SH-SY5Y (cell line): Measurements from ENCODE around the gene NEGR1.

ENCODE experiments used
- GATA2 ChIP-seq: IDR thresholded peaks from 2 replicates; pipeline ENCODE4 v1.6.1; 2011; ENCODE audit warnings: mild to moderate bottlenecking, low read depth, low read length
- GATA3 ChIP-seq: IDR thresholded peaks from 2 replicates; pipeline ENCODE4 v1.6.1; 2011; ENCODE audit warnings: low read depth, mild to moderate bottlenecking, low read length, moderate library complexity

The NEGR1 gene

DNA sequence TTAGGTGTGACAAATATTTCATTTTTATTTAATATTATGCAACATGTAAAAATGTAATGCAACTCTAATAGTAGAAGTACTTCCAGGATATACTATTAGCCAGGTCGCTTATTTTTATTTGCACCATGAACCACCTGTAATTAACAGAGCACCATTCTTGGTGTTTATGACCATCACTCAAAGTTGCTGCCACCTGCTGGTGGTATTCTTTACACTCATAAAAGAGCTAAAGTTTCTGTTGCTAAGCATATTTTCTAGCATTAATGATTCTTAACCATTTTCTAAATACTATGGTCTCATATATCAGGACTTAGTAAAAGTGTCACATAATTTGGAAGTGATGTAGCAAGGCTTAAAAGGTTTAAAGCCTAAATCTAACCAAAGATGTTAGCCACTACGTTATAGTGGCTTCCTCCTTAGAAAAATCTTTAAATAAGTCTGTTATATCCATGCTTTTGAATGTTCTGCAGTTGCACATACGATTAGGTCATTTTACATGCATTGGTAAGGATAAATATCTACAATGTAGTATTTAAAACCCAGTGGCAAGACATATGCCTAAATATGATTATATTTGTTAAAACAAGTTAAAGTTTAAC is 244.5 kb downstream of the NEGR1 start:
- TF ChIP-seq GATA2: no peak
- TF ChIP-seq GATA3: no peak

DNA sequence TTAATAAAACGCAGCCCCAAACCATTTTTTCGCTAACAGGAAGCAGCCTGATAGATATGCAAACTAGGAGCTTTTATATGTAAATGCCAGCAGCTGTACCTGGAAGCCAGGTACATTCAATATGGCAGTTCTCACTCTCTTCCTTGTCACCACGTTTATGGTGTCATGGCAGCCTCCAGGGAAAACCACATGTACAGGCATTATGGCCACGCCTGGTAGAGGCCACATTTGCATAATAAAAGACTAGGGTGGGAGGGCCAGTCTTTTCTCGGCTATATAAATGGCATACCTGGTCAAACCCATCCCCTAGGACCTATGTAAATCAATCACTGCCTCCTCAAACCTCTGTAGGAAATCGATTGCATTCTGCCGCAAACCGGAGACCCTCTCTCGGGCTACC is 247.5 kb downstream of the NEGR1 start:
- TF ChIP-seq GATA2 (no peak), GATA3 (no peak)

DNA sequence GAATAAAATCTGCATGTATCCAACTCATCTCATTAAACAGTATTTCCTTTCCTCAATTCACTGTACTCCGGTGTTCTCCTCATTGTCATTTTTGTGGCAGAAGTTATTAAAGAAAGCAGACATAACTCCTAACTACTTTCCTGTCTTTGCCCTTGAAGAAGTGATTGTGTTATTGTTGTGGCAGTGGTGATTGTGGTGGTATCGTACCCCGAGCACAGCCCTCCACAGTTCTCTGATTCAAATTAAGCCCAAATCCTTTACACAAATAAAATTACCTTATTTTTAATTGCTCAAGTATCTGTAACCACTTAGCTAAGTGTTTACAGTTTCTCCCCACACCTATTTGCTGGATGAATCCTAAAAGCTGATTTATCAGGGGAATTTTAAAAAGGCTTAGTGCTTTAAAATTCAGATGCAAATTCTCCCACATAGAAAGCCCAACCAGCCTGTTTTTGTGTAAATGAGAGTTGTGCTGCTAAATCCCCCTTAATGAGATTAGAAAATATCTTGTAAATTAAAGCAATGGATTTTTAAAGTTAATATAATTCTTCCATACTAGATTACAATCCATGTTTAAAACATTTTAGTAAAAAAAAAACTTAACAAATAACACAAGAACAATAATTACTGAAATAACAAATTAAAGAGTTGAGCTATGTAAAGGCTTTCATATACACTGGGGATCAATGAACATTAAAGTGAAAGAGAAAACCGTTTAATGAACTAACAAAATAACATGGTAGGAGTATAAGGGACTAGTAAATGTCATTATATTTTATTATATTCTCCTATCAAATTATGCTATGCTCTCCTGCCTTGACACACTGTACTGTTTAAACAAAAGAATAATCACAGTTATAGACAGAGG is 259.0 kb downstream of the NEGR1 start:
- TF ChIP-seq GATA3: no peak
- no peak for TF ChIP-seq GATA2

DNA sequence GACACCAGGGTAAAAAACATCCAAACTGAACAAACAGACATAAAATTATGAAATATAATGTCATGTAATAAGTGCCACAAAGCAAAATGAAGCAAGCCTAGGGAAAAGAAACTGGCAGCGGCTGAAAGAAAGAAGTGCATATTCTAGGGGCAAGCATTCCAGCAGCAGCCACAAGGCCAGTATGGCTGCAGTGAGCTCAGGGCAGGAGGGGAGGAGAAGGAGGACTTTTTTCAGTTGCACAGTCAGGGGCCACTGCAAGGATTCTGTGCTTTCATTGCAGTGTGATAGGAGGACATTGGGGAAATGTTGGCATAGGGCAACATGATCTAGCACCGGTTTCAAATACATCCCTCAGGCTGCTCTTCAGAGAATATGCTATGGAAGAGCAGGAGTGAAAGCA is 263.8 kb downstream of the NEGR1 start:
- TF ChIP-seq GATA3 (no peak), GATA2 (no peak)

DNA sequence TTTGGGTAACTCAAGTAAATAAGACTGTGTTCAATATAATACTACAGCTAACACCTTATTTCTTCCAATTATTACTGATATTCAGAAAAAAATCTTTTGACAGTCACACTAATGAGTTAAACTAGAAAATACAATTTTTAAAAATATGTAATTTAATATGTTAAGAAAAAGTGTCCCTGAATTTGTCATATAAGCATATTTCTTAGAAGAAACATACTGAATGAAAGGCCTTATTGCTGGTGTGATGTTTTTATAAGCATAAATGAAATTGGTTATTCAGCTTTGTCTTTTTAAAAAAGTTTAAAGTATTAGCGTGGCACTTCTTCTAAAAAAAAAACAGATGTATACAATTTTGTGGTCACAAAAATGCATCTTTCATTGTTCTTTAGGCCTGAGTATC is 267.3 kb downstream of the NEGR1 start:
- TF ChIP-seq GATA3 (no peak), GATA2 (no peak)

DNA sequence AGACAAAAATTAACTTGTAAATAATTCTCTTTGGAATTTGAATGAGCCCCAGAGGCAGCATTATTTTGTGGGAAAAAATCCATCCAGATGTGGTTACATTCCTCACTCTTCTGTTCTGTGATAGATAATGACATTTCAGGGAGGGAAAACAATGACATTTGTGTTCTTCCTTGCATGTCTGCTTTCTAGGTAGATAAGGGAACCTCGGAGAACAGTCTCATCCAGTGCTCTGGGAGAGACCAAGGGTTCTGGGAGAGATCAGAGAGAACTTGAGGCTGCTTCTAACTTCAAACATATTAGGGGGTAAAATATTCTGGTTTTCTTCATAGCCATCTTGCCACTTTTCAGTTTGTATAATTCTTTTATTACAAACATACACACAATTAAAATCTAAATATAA is 269.2 kb downstream of the NEGR1 start:
- TF ChIP-seq GATA2 (no peak), GATA3 (no peak)

DNA sequence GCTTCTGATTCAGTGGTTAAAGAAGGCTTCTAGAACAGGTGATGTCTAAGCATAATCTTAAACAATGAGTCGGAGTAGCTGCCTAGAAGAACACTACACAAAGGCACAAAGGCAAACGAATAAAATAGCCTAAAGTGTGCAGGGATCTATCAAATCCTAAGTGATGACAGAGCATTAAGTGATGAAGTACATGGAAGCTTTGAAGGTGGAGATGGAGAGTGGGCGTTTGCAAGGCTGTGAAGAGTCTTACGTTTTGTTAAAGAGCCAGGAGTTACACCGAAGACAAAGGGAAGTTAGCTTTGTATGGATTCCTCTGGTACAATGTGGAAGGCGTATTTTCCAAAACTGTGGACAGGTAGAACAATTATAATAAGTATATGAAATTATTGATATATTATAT is 270.6 kb downstream of the NEGR1 start:
- no peak for TF ChIP-seq GATA2
- TF ChIP-seq GATA3: no peak

DNA sequence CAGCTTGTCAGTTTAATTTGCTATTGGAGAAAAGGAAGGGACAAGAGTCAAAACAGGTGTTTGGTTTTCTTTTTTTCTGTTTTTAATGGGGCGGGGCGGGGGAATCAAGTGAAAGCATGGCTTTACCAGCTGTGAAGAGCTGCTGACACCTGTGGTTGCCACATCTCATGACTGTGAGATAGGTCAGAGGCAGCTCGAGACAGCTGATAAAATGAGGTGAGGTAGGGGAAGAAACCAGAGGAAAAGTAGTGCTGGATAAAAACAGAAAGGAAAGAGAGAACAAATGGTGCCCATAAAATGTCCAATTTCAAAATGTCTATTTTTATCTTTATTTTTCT is 272.3 kb downstream of the NEGR1 start:
- no peak for TF ChIP-seq GATA3
- TF ChIP-seq GATA2: no peak

DNA sequence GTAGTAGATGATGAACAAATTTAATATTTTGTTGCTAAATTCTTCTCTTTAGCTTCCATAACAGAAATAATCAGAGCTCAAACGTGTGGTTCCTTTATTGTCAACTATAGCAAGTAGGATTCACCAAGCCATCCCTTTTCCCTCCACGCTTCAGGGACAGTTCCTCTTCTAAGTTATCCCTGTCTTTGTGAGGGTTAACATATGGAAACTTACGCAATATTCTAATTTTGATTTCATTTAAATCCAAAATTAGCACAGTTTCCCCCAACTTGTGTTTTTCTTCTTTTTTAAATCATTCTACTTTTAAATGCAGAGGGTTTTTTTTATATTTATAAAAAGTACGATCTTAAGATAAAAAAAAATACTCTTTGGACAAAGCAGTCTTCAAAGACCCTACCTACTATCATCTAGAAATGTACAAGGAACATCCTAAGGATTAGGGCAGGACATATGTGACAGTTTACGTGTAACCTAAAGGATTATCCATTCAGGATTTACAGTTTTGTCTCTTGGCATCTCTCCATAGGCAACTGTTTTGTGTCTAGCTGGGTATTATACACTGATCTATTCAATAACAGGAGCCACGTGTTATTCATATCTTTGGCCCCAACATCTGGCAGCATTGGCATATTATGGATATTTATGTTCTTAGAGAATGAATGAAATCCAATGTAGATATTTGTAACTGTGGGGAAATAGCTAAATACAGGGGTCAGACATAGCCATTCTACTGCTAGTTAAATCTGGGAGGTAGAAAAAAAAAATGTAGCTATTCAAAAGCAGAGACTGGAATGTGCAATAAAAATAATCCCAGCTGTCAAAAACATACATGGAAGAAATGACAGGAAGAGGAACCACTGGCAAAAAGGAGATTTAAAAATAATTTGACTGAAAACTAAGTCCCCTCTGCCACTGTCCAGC is 272.9 kb downstream of the NEGR1 start:
- TF ChIP-seq GATA3: no peak
- no peak for TF ChIP-seq GATA2

DNA sequence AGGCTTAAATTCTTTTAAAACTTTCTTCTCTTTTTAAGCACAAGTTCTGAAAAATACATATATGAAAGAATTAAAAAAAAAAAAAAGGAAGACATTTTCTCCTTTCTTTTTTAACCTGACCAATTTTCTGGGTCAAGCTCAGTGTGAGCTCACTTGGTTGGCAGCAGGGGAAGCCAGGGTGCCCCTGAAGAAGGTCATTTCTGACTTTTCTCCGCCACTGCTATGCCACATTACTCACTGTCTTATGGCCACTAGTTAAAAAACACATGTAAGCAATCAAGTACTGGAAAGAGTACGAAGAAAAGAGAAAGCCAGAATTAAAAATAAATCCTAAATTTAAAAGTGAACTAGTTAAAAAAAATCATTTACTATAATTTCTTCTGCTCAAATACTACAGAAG is 275.0 kb downstream of the NEGR1 start:
- TF ChIP-seq GATA3 (no peak), GATA2 (no peak)

DNA sequence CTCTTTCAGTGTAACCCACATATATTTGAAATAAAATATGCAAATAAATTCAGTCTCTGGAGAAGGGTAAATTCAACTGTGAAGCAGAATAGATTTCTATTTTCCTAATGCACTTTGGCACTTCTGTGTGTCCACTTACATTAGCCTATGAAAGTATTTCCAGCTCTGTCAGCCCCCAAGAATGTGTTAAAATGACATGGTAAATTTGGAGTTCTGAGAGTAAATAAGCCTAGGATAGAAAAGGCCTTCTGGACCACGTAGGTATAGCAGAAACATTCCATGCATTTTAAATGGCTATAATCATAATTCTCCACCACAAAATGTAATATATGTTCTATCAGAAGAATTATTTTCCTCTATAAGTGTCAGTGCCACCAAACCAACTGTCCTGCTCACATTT is 276.2 kb downstream of the NEGR1 start:
- TF ChIP-seq GATA2 (no peak), GATA3 (no peak)

DNA sequence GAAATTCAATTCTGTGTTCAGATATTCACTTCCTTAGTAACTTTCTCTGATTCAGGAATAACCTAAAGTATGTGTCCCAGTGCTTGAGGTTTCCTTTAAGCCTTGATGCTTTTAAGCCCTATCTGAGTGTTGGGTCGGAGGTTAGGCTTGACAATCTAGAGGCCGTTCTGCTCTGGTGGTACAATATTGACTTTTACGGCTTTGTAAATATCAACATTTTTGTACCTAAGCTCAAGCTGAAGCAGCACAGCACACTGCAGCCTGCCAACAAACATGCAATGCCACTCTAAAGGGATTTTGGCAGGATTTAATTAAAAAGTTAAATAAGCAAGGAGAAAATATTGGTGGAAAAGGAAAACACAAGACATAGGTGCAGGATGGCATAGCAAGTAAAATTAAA is 279.2 kb downstream of the NEGR1 start:
- TF ChIP-seq GATA3 (no peak), GATA2 (no peak)

DNA sequence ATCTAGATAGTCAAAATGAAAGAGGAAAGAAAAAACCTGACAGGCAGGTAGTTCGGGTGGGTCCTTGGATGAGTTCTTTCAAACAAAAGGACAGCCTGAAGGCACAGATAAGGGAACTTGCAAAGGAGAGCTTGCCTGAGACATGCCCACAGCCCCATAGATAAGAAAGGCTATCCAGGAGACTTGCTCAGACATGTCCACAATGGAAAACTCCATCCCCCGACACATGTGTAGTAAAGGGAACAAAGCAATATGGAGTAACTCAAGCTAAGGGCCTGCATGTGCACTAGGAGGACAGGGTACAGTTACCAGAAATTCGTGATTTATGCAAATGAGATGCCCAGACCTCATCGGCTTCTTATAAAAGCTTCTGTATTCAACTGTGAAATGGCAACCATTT is 281.5 kb downstream of the NEGR1 start:
- TF ChIP-seq GATA2 (no peak), GATA3 (no peak)

DNA sequence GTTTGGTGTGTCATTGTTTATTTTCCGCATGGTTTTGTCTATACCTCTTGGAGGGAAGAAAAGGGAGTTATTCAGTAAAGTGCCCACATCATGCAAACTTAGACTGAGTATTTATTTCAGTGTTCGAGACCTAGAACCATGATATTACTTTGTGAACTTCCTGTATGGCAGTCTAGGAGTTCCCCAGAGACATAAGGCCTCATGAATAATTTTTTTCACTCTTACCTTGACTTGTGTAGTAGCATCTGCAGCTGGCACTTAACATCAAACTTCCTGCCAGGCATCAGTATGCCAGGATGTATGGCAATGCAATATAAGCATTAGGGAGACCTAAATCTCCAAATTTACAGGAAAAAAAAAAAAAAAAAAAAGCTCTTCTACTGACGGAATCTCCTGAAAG is 287.7 kb downstream of the NEGR1 start:
- TF ChIP-seq GATA2 (no peak), GATA3 (no peak)

DNA sequence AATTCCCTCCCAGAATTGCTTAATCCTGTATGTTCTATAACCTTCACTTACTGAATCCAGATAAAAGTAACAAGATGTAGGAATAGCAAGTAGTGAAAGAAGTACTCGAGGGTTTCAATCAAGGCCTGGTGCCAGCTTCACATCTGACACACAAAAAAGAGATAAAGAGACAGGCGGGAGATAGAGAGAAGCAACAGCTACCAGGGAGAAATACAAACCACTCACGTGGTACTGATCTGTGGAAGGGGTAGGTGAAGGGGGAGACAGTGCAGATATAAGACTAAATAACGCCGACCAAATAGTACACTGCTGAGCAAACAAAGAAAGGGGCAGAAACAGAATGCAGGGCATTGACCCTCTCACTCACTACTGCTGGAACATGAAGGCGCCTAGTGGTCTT is 295.2 kb downstream of the NEGR1 start:
- TF ChIP-seq GATA3: no peak
- no peak for TF ChIP-seq GATA2
